HepG2 (cell line): ENCODE measurements around the gene CTBP1. TPM values are rescaled to one million over a fixed set of nuclear protein-coding genes. Genes with fewer than 3 reads are reported as not detected.

ENCODE experiments used
- ATAC-seq: fragments of 200-7000 bp; cut with Tn5 transposase; 3 replicates; pipeline ENCODE4 v1.9.1; 2020; ENCODE audit warnings: mild to moderate bottlenecking, moderate library complexity
- BruUV-seq: library from RNA; stranded (reverse); fragments of 400-500 nt; replicated peaks from 2 replicates; lab custom pipeline; 2021; lab: Mats Ljungman, UMichigan
- CTCF ChIA-PET: fragments of 300-600 bp; formaldehyde crosslinking; extraction: SDS; loops from one replicate; lab custom pipeline; 2021; ENCODE audit warnings: low total read pairs, inconsistent platforms, low intra/inter-chr PET ratio; lab: Yijun Ruan, JAX
- POLR2A ChIA-PET: fragments of 350-600 bp; sonication (Branson Sonifier 250); formaldehyde crosslinking; loops from one replicate; lab custom pipeline; 2020; ENCODE audit warnings: antibody characterized with exemption, inconsistent platforms; lab: Yijun Ruan, JAX
- DNase-seq: peaks from one replicate; pipeline ENCODE4 v3.0.0-alpha.2; 2015; ENCODE audit warnings: low spot score
- FAIRE-seq: peaks from 3 replicates; lab custom pipeline; 2011; peaks lifted over from hg19 to GRCh38; lab: Jason Lieb, UNC
- H2AFZ ChIP-seq: one replicate; pipeline ENCODE4 v1.6.1; 2011; ENCODE audit warnings: low read length, inconsistent platforms
- H3K27ac ChIP-seq: fragments of 300-600 bp; 3 replicates; pipeline ENCODE4 v1.8.0; 2011; ENCODE audit warnings: mixed run types, mild to moderate bottlenecking, mixed read lengths, low read length, inconsistent platforms; ENCODE audit not compliant: insufficient read depth; ENCODE audit errors: extremely low read length
- H3K27me3 ChIP-seq, 2 experiments: fragments of 200-600 bp in 1 of 2; 2 replicates in 1 of 2; 3 replicates in 1 of 2; pipeline versions ENCODE4 v1.6.0 to v1.8.0; 2011; ENCODE audit warnings: low read length in 2 of 2, mild to moderate bottlenecking in 2 of 2, moderate library complexity in 2 of 2, inconsistent platforms in 1 of 2; ENCODE audit not compliant: insufficient read depth in 2 of 2, control insufficient read depth in 1 of 2
- H3K36me3 ChIP-seq, 2 experiments: fragments of 200-600 bp in 1 of 2; replicated peaks in 1 of 2; 2 replicates in 1 of 2; 3 replicates in 1 of 2; pipeline versions ENCODE4 v1.5.1 to v1.8.0; 2011; ENCODE audit warnings: low read length in 2 of 2, inconsistent platforms in 1 of 2; ENCODE audit not compliant: insufficient read depth in 2 of 2, control insufficient read depth in 1 of 2
- H3K4me1 ChIP-seq: 2 replicates; pipeline ENCODE4 v1.5.1; 2012; ENCODE audit warnings: low read length, inconsistent platforms; ENCODE audit not compliant: insufficient read depth
- H3K4me2 ChIP-seq: 2 replicates; pipeline ENCODE4 v1.6.0; 2011; ENCODE audit warnings: low read depth, low read length, inconsistent platforms
- H3K4me3 ChIP-seq, 3 experiments: fragments of 200-600 bp in 1 of 3; sonication (generic), shearing (Covaris generic) in 1 of 3; replicated peaks in 1 of 3; 2 replicates each; pipeline ENCODE4 v1.5.1; 2011 to 2016; ENCODE audit warnings: low read length in 3 of 3, inconsistent platforms in 2 of 3, low read depth in 2 of 3, mild to moderate bottlenecking in 2 of 3, control low read depth in 1 of 3, mixed read lengths in 1 of 3; ENCODE audit not compliant: insufficient read depth in 1 of 3
- H3K79me2 ChIP-seq: one replicate; pipeline ENCODE4 v1.6.1; 2011; ENCODE audit warnings: low read length, inconsistent platforms; ENCODE audit not compliant: insufficient read depth
- H3K9ac ChIP-seq: 2 replicates; pipeline ENCODE4 v1.6.0; 2011; ENCODE audit warnings: mild to moderate bottlenecking, low read depth, low read length, inconsistent platforms; ENCODE audit not compliant: insufficient read depth
- H3K9me3 ChIP-seq: 2 replicates; pipeline ENCODE4 v1.5.1; 2012; ENCODE audit warnings: mild to moderate bottlenecking, low read length
- H4K20me1 ChIP-seq: 2 replicates; pipeline ENCODE4 v1.6.0; 2011; ENCODE audit warnings: inconsistent platforms, mild to moderate bottlenecking, low read length, moderate library complexity; ENCODE audit not compliant: insufficient read depth
- ESRRA ChIP-seq: sonication (generic); formaldehyde crosslinking; IDR thresholded peaks from 2 replicates; pipeline ENCODE4 v1.5.1; 2020; ENCODE audit warnings: mild to moderate bottlenecking, low read depth, missing genetic modification reagents
- EZH2 ChIP-seq: conservative IDR thresholded peaks from 2 replicates; pipeline ENCODE4 v1.6.1; 2012; ENCODE audit warnings: mild to moderate bottlenecking, low read depth, low read length, moderate library complexity
- MAX ChIP-seq: IDR thresholded peaks from 2 replicates; pipeline ENCODE4 v1.6.1; 2012; ENCODE audit warnings: inconsistent platforms
- MTF1 ChIP-seq: sonication (generic); formaldehyde crosslinking; IDR thresholded peaks from 2 replicates; pipeline ENCODE4 v1.5.0; 2020; ENCODE audit warnings: missing genetic modification reagents
- SP4 ChIP-seq: sonication (generic); formaldehyde crosslinking; IDR thresholded peaks from 2 replicates; pipeline ENCODE4 v1.8.1; 2023; ENCODE audit warnings: mild to moderate bottlenecking, missing genetic modification reagents
- ZFP36L2 ChIP-seq: sonication (generic); formaldehyde crosslinking; IDR thresholded peaks from 2 replicates; pipeline ENCODE4 v1.4.0; 2020; ENCODE audit warnings: missing genetic modification reagents
- ZHX2 ChIP-seq, 2 experiments: sonication (generic) in 1 of 2; formaldehyde crosslinking in 1 of 2; IDR thresholded peaks; 2 replicates each; pipeline versions ENCODE4 v1.6.1 to v1.9.0; 2014 to 2022; ENCODE audit warnings: antibody characterized with exemption in 1 of 2, borderline replicate concordance in 1 of 2, inconsistent platforms in 1 of 2, low read depth in 1 of 2, missing genetic modification reagents in 1 of 2
- ZKSCAN1 ChIP-seq: fragments of 150-350 bp; IDR thresholded peaks from 2 replicates; pipeline ENCODE4 v1.6.1; 2014; ENCODE audit warnings: low read length
- ZNF160 ChIP-seq: sonication (generic); formaldehyde crosslinking; IDR thresholded peaks from 2 replicates; pipeline ENCODE4 v1.8.0; 2022; ENCODE audit warnings: mild to moderate bottlenecking, inconsistent platforms, missing genetic modification reagents
- ZNF597 ChIP-seq: sonication (generic); formaldehyde crosslinking; IDR thresholded peaks from 2 replicates; pipeline ENCODE4 v1.5.0; 2020; ENCODE audit warnings: missing genetic modification reagents
- ZNF652 ChIP-seq: IDR thresholded peaks from 2 replicates; pipeline ENCODE4 v1.6.1; 2016; ENCODE audit warnings: low read depth, borderline replicate concordance
- ZNF788 ChIP-seq: sonication (generic); formaldehyde crosslinking; IDR thresholded peaks from 2 replicates; pipeline ENCODE4 v1.5.0; 2020; ENCODE audit warnings: mild to moderate bottlenecking, missing genetic modification reagents, borderline replicate concordance
- WGBS: methylation state at CpG from one replicate; pipeline ENCODE4 v1.1.6; 2017; ENCODE audit warnings: low lambda C conversion rate; 5-methylcytosine and 5-hydroxymethylcytosine counted together
- in situ Hi-C: cut with HindIII; loops from 2 replicates; pipeline ENCODE4 v1.10.0; 2017; ENCODE audit warnings: low pct_unique_long_range_greater_than_20kb; ENCODE audit not compliant: extremely low pct_ligation_motif_present
- intact Hi-C: fragments of 100-400 bp; cut with micrococcal nuclease; formaldehyde crosslinking; loops from one replicate; pipeline ENCODE4 v1.10.0; 2022; ENCODE audit not compliant: unreplicated experiment
- polyA plus RNA-seq, 8 experiments: library from polyadenylated mRNA; depleted of rRNA in 3 of 8; stranded (reverse) in 7 of 8; unstranded in 1 of 8; fragments of >200 nt; fragmentation: Illumina TruSeq in 4 of 8; extraction: Trizol in 4 of 8; gene quantifications; 2 replicates each; pipeline versions ENCODE4 v1.2.1 to v1.2.3, GENCODE V29; 2011 to 2016; ENCODE audit warnings: low read depth in 4 of 8, missing spikeins in 1 of 8, mixed read lengths in 1 of 8; ENCODE audit not compliant: insufficient read depth in 1 of 8
- total RNA-seq, 5 experiments: library from RNA; depleted of rRNA; stranded (reverse); fragments of >200 nt; fragmentation: Illumina TruSeq; extraction: Trizol; gene quantifications; 2 replicates each; pipeline ENCODE4 v1.2.3, GENCODE V29; 2016; ENCODE audit warnings: low read depth in 1 of 5

The CTBP1 gene
- total and polyA plus RNA-seq, 2 of the 13 experiments (the other 11 are each of a cell fraction or from before 2014, with no cell fraction given): 78.5 to 112 TPM

GRCh38 chr4:1179089-1179441 is 69.9 kb downstream of the CTBP1 start:
- H2AFZ ChIP-seq: no peak overlapping the region
- no peaks in the 10 kb centered on the region for H3K79me2 ChIP-seq
- in situ Hi-C loops (no loop called here), intact Hi-C loops (no loop called here)
- ATAC-seq (no peak), DNase-seq (no peak), FAIRE-seq (no peak)
- no peaks in the 10 kb centered on the region for H3K36me3 ChIP-seq
- peaks cover 49% of the 10 kb centered on the region for H3K4me1 ChIP-seq
- peaks cover 12% of the 10 kb centered on the region for H3K9me3 ChIP-seq
- H3K9ac ChIP-seq: no peak overlapping the region
- no peaks in the 10 kb centered on the region for H3K27me3 ChIP-seq
- H3K4me3 ChIP-seq: no peak overlapping the region
- no TSS peak for BruUV-seq
- POLR2A ChIA-PET: interaction anchor here (3.5 kb wide), 1 partner anchor 26 kb away, joined by 18 read pairs; no protein-coding TSS in a partner anchor
- TF ChIP-seq ZNF652 (CRISPR knock-in tag) (no peak), MTF1 (CRISPR knock-in tag) (no peak), SP4 (CRISPR knock-in tag) (no peak), ZHX2 (IDR thresholded peaks at IDR 0.05; ENCODE audit: low read depth) (no peak), ZHX2 (CRISPR knock-in tag; IDR thresholded peaks at IDR 0.05; ENCODE audit: borderline replicate concordance) (no peak), ZNF597 (no peak), MAX (no peak), ZNF788 (no peak), ESRRA (CRISPR knock-in tag) (no peak), ZFP36L2 (CRISPR knock-in tag) (no peak), ZKSCAN1 (no peak), ZNF160 (CRISPR knock-in tag) (no peak), EZH2 (no peak)
- CTCF ChIA-PET: no interaction called here
- no peaks in the 10 kb centered on the region for H4K20me1 ChIP-seq
- WGBS: 52% methylated on average over 6 of the region's 7 CpGs
- no peak overlapping the region for H3K27ac ChIP-seq
- H3K4me2 ChIP-seq: no peak overlapping the region
